Activated CD4-positive, alpha-beta memory T cell treated with anti-CD3 and anti-CD28 coated beads for 36 hours (primary cell): Measurements from ENCODE around the gene GRID2. TPM values are rescaled to one million over a fixed set of nuclear protein-coding genes. Genes with fewer than 3 reads are reported as not detected.

ENCODE experiments used
- CTCF ChIA-PET: fragments of 350-600 bp; sonication (Branson Sonifier 250); formaldehyde crosslinking; loops from one replicate; lab custom pipeline; 2021; ENCODE audit warnings: antibody characterized with exemption, inconsistent platforms; lab: Charles Lee
- POLR2A ChIA-PET: fragments of 350-600 bp; sonication (Branson Sonifier 250); formaldehyde crosslinking; loops from one replicate; lab custom pipeline; 2021; ENCODE audit warnings: antibody characterized with exemption; lab: Charles Lee
- DNase-seq: peaks from one replicate; pipeline ENCODE4 v3.0.0-alpha.2; 2020
- H3K27ac Mint-ChIP-seq: one replicate; pipeline ENCODE4 v1.8.0; 2021; ENCODE audit warnings: mixed read lengths
- H3K27me3 Mint-ChIP-seq: one replicate; pipeline ENCODE4 v1.8.0; 2021; ENCODE audit warnings: mixed read lengths
- H3K36me3 Mint-ChIP-seq: one replicate; pipeline ENCODE4 v1.8.0; 2021; ENCODE audit warnings: mixed read lengths
- H3K4me1 Mint-ChIP-seq: one replicate; pipeline ENCODE4 v1.8.0; 2021; ENCODE audit warnings: low read depth, mixed read lengths
- H3K4me3 Mint-ChIP-seq: one replicate; pipeline ENCODE4 v1.8.0; 2021; ENCODE audit warnings: mild to moderate bottlenecking, mixed read lengths
- H3K9me3 Mint-ChIP-seq: one replicate; pipeline ENCODE4 v1.8.0; 2021; ENCODE audit warnings: mixed read lengths
- intact Hi-C: fragments of 100-400 bp; cut with micrococcal nuclease; formaldehyde crosslinking; loops from one replicate; pipeline ENCODE4 v1.15.1; 2023
- total RNA-seq, 2 experiments: library from RNA; stranded (reverse); gene quantifications; one replicate each; pipeline ENCODE4 v1.2.3, GENCODE V29; 2021

The GRID2 gene
- total RNA-seq, 2 experiments from 2014 or later: not detected

DNA sequence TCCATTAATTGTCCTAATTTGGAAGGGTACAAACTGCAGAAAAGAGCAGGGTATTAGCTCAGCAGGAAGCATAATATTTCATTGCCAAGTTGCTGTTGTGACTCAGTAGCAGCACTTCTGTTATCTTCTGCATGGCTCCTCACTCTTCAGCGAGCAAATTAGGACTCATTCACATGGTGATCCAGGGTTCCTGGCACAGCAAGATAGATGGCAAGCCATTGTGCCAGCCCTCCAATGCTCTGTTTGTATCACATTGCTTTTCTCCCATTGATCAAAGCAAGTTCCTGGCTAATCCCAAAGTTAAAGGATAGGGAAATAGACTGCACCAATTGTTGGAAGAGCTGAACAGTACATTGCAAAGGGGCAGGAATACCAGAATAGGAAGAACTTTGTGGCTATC lies 1142.3 kb downstream of the GRID2 start:
- no peaks in the 10 kb centered on the region for H3K9me3 Mint-ChIP-seq
- CTCF ChIA-PET: no interaction called here
- no peaks in the 10 kb centered on the region for H3K4me1 Mint-ChIP-seq
- intact Hi-C loops: no loop called here
- POLR2A ChIA-PET: no interaction called here
- H3K27me3 Mint-ChIP-seq: no peaks in the 10 kb centered on the region
- no peaks in the 10 kb centered on the region for H3K36me3 Mint-ChIP-seq
- H3K4me3 Mint-ChIP-seq: no peak overlapping the region
- no peak for DNase-seq
- H3K27ac Mint-ChIP-seq: no peak overlapping the region

DNA sequence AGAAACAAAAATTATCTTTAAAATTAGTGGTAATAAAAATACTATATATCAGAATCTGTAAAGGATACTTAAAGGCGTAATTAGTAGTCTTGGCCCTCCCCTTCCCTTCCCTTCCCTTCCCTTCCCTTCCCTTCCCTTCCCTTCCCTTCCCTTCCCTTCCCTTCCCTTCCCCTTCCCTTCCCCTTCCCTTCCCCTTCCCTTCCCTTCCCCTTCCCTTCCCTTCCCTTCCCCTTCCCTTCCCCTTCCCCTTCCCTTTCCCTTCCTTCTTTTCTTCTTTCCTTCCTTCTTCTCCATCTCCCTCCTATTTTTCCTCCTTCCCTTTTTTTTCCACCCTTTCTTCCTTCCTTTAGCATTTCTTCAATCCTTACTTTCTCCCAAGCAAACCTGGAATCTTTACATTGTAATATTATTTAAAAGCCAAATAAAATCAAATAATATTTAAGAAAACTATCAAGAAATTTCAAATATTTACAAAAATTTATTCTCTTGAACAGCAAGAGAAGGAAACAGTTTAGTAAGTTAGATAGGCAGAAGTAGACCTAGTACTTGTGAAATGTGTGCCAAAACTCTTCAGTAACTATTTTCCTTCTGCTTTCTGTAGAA lies 1145.0 kb downstream of the GRID2 start:
- ChIA-PET POLR2A (no interaction called here), CTCF (no interaction called here)
- H3K4me1 Mint-ChIP-seq: no peaks in the 10 kb centered on the region
- H3K27ac Mint-ChIP-seq: no peak overlapping the region
- no peaks in the 10 kb centered on the region for H3K36me3 Mint-ChIP-seq
- H3K27me3 Mint-ChIP-seq: no peaks in the 10 kb centered on the region
- H3K4me3 Mint-ChIP-seq: no peak overlapping the region
- intact Hi-C loops: no loop called here
- H3K9me3 Mint-ChIP-seq: no peaks in the 10 kb centered on the region
- DNase-seq: no peak

DNA sequence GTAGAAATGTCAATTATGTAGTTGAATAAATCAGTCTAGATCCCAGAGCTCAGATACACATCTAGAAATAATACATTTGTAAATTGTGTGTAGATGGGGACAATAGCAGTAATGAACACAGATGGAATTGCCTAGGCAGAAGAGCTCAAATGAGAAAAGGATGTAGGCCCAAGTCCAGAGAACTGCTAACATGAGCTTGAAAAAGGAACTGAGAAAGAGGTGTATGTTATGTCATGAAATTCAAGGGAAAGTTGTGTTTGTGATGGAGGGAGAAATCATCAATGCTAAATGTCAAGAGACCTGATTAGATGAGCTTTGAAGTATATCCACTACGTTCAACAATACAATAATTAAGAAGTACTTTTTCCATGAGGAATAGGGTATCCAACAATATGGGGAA lies 1148.2 kb downstream of the GRID2 start:
- DNase-seq: no peak
- intact Hi-C loops: no loop called here
- H3K4me3 Mint-ChIP-seq: no peak overlapping the region
- ChIA-PET CTCF (no interaction called here), POLR2A (no interaction called here)
- no peak overlapping the region for H3K27ac Mint-ChIP-seq
- H3K9me3 Mint-ChIP-seq: no peaks in the 10 kb centered on the region
- H3K4me1 Mint-ChIP-seq: no peaks in the 10 kb centered on the region
- H3K36me3 Mint-ChIP-seq: no peaks in the 10 kb centered on the region
- H3K27me3 Mint-ChIP-seq: no peaks in the 10 kb centered on the region

DNA sequence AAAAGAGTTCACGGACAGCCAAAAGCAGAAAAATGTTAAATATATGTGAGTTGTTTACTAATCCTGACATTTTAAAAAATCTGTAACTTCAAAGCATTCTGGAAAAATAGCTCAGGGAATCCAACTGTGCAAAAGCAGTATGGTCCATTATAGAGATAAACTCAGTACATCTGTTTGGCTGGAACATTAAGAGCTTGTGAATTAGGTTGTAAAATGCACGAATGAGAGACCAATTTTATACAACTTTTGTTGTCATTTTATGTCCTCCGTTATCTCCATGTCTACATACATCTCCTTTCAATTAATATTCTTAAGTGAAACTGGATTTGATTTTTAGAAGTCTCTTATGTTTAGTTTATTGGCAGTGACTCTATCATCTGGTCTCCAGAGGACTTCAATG lies 1157.8 kb downstream of the GRID2 start:
- no peak overlapping the region for H3K4me3 Mint-ChIP-seq
- POLR2A ChIA-PET: no interaction called here
- H3K9me3 Mint-ChIP-seq: no peaks in the 10 kb centered on the region
- no peak for DNase-seq
- no peak overlapping the region for H3K27ac Mint-ChIP-seq
- CTCF ChIA-PET: no interaction called here
- no peaks in the 10 kb centered on the region for H3K4me1 Mint-ChIP-seq
- no peaks in the 10 kb centered on the region for H3K27me3 Mint-ChIP-seq
- intact Hi-C loops: no loop called here
- H3K36me3 Mint-ChIP-seq: no peaks in the 10 kb centered on the region

DNA sequence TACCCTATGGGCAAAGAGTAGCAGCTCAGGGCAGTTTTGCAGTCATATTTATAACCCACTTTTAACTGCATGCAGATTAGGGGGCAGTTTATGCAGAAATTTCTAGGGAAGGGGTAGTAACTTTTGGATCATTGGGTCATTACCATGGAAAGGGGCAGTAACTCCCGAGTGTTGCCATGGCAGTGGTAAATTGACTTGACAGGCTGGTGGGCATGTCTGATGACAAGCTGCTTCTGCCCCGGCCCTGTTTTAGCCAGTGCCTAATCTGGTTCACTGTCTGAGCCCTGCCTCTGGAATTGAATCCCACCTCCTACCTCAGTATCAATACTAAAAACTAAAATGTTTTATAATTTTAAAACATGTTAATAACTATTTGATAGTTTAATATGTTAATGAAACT lies 1162.7 kb downstream of the GRID2 start:
- Mint-ChIP-seq H3K27ac (no peak overlapping the region), H3K27me3 (no peaks in the 10 kb centered on the region), H3K4me1 (no peaks in the 10 kb centered on the region), H3K9me3 (peaks cover 3% of the 10 kb centered on the region), H3K4me3 (no peak overlapping the region), H3K36me3 (no peaks in the 10 kb centered on the region)
- CTCF ChIA-PET: no interaction called here
- intact Hi-C loops: no loop called here
- POLR2A ChIA-PET: no interaction called here
- DNase-seq: no peak

DNA sequence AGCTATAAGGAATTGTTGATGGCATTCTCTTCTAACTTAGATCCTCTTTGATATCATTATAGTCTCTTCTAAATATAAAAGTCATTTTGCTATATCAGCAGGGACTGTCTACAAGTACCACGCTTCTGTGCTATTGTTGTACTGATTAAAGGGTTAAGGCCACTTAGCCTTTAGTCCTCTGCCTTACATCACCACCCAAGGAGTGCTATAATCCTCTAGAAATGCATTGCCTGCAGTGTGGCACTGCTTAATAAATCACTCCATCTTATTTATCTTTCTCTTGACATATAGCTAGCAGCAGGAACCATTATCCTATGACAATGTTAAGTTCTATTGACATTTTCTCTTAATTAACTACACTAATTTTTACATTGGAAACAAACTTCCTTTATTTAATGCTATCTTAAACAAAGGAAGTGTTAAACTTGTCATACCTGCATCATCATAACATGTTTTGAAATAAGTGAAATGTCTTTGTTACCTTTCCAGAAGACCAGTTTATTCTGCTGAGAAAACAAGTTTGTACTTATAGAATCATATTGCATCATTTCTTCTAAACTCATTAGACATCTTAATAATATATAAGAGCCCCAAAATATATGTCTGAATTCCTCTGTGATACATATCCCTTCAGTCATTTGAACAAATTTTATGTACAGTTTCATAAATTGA lies 1163.9 kb downstream of the GRID2 start:
- Mint-ChIP-seq H3K4me1 (no peaks in the 10 kb centered on the region), H3K27ac (no peak overlapping the region), H3K4me3 (no peak overlapping the region), H3K9me3 (peaks cover 3% of the 10 kb centered on the region), H3K36me3 (no peaks in the 10 kb centered on the region), H3K27me3 (no peaks in the 10 kb centered on the region)
- ChIA-PET POLR2A (no interaction called here), CTCF (no interaction called here)
- DNase-seq: no peak
- intact Hi-C loops: no loop called here

DNA sequence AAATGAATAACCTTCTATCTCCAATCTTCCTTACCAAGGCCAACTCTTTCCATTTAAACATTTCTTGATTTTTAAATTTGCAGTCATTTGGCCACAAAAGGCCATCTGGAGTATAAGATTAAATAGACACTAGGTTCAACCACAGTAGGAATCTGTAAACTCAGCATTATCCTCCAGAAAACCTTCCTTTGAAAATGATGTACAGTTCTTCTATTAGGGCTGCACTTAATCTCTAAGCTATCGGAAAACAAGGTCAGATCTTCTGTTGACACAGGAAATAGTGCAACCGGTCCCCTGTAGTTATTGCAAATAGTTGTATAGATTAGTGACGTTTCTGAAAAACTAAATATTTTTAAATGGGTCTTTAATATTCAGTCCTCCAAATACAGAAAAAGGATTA lies 1165.8 kb downstream of the GRID2 start:
- no peaks in the 10 kb centered on the region for H3K4me1 Mint-ChIP-seq
- H3K4me3 Mint-ChIP-seq: no peak overlapping the region
- POLR2A ChIA-PET: no interaction called here
- DNase-seq: no peak
- intact Hi-C loops: no loop called here
- CTCF ChIA-PET: no interaction called here
- no peaks in the 10 kb centered on the region for H3K36me3 Mint-ChIP-seq
- H3K9me3 Mint-ChIP-seq: peaks cover 3% of the 10 kb centered on the region
- no peaks in the 10 kb centered on the region for H3K27me3 Mint-ChIP-seq
- no peak overlapping the region for H3K27ac Mint-ChIP-seq

DNA sequence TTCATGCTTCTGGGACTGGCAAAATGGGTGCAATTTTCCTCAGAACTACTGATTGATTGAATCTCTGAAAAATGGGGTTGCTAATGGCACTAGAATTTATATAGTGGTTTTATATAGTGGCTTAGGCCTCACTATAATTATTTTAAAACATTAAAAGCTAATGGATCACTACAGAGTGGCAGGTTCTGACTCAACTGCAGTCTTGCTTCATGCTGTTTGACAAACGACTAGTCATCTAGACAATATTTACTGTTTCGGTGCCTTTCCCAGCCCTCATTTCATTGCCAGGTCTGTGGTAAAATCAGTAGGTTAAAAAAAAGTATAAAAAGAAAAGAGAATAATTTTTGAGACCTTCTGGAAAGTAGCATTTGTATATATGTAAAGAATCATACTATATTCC lies 1172.0 kb downstream of the GRID2 start:
- no peak overlapping the region for H3K27ac Mint-ChIP-seq
- H3K27me3 Mint-ChIP-seq: no peaks in the 10 kb centered on the region
- DNase-seq: no peak
- H3K4me3 Mint-ChIP-seq: no peak overlapping the region
- no peaks in the 10 kb centered on the region for H3K4me1 Mint-ChIP-seq
- no peaks in the 10 kb centered on the region for H3K36me3 Mint-ChIP-seq
- ChIA-PET POLR2A (no interaction called here), CTCF (no interaction called here)
- intact Hi-C loops: no loop called here
- peaks cover 3% of the 10 kb centered on the region for H3K9me3 Mint-ChIP-seq

DNA sequence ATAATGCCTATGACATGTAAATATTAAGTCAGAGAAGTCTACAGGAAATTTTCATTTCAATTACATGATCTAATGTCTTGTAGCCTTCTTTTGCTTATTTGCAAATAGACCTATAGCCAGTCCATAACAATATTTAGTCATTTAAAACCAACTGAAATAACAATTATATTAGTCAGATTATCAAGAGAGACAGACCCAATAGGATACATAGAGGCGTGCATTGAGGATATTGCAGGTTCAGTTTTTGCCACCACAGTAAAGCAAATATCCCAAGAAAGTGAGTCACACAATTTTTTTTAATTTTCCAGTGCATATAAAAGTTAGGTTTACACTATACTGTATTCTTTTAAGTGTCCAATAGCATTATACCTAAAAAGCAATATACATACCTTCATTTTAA lies 1175.0 kb downstream of the GRID2 start:
- no peak for DNase-seq
- Mint-ChIP-seq H3K36me3 (no peaks in the 10 kb centered on the region), H3K27me3 (no peaks in the 10 kb centered on the region), H3K9me3 (no peaks in the 10 kb centered on the region), H3K4me3 (no peak overlapping the region), H3K4me1 (no peaks in the 10 kb centered on the region), H3K27ac (no peak overlapping the region)
- intact Hi-C loops: no loop called here
- ChIA-PET POLR2A (no interaction called here), CTCF (no interaction called here)

DNA sequence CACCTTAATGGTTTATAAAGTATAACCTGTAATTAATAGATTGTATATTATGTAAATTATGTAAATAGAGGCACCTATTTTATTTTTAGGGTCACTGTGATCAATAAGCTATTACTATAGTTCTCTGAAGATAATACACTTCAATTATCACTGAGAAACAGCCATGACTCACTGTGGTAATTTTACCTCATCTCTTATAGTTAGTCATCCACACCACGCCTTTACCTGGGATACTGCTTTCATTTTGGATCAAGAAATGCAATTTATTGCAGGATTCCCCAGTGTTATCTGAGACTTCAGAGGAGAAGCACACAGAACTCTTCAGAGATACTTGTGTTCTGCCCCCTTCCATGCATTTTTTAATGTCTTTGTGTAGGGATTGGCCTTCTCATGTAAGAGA lies 1176.7 kb downstream of the GRID2 start:
- Mint-ChIP-seq H3K4me3 (no peak overlapping the region), H3K9me3 (no peaks in the 10 kb centered on the region), H3K27ac (no peak overlapping the region), H3K36me3 (no peaks in the 10 kb centered on the region), H3K4me1 (no peaks in the 10 kb centered on the region), H3K27me3 (no peaks in the 10 kb centered on the region)
- no peak for DNase-seq
- intact Hi-C loops: no loop called here
- CTCF ChIA-PET: no interaction called here
- POLR2A ChIA-PET: no interaction called here

DNA sequence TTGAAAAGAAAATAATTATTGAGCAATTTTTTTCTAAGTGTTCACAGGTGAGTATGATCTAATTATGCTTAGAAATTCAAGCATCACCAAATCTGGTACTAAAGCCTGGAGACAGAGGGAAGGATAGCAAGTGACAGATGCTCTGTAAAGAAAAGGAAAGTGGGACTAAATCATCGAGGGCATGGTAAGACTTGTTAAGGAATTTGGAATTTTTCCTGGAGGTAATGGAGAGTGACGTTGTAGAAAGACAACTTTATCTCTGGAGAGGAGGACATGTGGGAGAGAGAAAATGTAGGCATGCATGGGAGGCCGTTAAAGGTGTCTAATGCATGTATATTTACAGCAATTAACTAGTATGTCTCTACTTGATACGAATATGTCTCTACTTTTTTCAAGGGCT lies 1191.6 kb downstream of the GRID2 start:
- ChIA-PET POLR2A (no interaction called here), CTCF (interaction anchor here (0.7 kb wide), 1 partner anchor 68 kb away, joined by 3 read pairs; no protein-coding TSS in a partner anchor)
- Mint-ChIP-seq H3K27me3 (no peaks in the 10 kb centered on the region), H3K9me3 (peaks cover 14% of the 10 kb centered on the region), H3K4me3 (no peak overlapping the region), H3K27ac (no peak overlapping the region), H3K4me1 (no peaks in the 10 kb centered on the region), H3K36me3 (no peaks in the 10 kb centered on the region)
- no peak for DNase-seq
- intact Hi-C loops: no loop called here

DNA sequence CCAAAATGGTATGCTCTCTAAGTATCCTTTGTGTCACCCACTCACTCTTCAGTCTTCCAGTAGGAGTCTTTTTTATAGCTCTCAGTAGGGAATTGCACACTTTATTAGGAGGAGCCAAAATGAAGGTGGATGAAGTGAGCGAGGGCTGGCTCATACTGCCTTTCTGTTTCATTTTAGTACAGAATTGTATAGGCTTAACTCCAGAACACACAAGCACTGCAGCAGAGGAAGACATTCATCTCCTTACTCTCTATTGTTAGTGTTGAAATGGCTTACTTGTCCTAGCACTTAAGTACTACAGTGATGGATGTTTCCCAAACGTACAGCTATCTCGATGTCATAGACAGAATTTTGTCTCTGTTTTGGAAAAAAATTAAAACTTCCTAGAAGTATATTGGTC lies 1197.5 kb downstream of the GRID2 start:
- H3K4me3 Mint-ChIP-seq: no peak overlapping the region

DNA sequence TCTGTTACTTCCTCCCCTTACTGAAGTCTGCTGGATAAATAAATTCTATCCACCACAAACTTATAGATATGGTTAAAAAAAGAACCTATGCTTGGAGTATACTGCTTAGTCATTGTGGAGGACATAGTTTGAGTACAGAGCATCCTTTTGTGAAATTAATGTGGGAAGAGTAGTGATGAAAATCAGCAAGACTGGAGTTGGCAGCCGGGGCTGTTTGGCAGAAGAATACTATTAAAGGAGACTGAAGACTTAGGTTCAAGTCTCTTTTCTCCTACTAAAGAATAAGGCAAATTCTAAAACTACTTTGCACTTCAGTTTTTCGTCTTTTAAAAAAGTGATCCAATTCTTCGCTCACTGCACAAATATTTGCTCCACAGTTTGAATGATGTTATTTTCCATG lies 1198.2 kb downstream of the GRID2 start:
- peaks cover 6% of the 10 kb centered on the region for H3K9me3 Mint-ChIP-seq
- CTCF ChIA-PET: no interaction called here
- POLR2A ChIA-PET: no interaction called here

More for the DNA sequence above, 1197.5 kb downstream of the GRID2 start:
- no peak overlapping the region for H3K27ac Mint-ChIP-seq
- ChIA-PET POLR2A (no interaction called here), CTCF (no interaction called here)
- intact Hi-C loops: no loop called here
- peaks cover 11% of the 10 kb centered on the region for H3K9me3 Mint-ChIP-seq
- no peaks in the 10 kb centered on the region for H3K27me3 Mint-ChIP-seq
- no peaks in the 10 kb centered on the region for H3K4me1 Mint-ChIP-seq
- H3K36me3 Mint-ChIP-seq: no peaks in the 10 kb centered on the region
- no peak for DNase-seq

More for the DNA sequence above, 1198.2 kb downstream of the GRID2 start:
- no peaks in the 10 kb centered on the region for H3K4me1 Mint-ChIP-seq
- no peaks in the 10 kb centered on the region for H3K36me3 Mint-ChIP-seq
- no peak overlapping the region for H3K4me3 Mint-ChIP-seq
- no peak overlapping the region for H3K27ac Mint-ChIP-seq
- DNase-seq: no peak
- intact Hi-C loops: no loop called here
- no peaks in the 10 kb centered on the region for H3K27me3 Mint-ChIP-seq
